GM12873 (cell line): Measurements from ENCODE around the gene PCSK6.

Experiments
- CTCF ChIP-seq: IDR thresholded peaks from 2 replicates; pipeline ENCODE4 v1.5.1; 2012; ENCODE audit warnings: low read depth, mild to moderate bottlenecking, moderate library complexity, low read length, control low read depth; ENCODE audit not compliant: insufficient read depth; ENCODE audit errors: missing control alignments

Gene PCSK6

DNA sequence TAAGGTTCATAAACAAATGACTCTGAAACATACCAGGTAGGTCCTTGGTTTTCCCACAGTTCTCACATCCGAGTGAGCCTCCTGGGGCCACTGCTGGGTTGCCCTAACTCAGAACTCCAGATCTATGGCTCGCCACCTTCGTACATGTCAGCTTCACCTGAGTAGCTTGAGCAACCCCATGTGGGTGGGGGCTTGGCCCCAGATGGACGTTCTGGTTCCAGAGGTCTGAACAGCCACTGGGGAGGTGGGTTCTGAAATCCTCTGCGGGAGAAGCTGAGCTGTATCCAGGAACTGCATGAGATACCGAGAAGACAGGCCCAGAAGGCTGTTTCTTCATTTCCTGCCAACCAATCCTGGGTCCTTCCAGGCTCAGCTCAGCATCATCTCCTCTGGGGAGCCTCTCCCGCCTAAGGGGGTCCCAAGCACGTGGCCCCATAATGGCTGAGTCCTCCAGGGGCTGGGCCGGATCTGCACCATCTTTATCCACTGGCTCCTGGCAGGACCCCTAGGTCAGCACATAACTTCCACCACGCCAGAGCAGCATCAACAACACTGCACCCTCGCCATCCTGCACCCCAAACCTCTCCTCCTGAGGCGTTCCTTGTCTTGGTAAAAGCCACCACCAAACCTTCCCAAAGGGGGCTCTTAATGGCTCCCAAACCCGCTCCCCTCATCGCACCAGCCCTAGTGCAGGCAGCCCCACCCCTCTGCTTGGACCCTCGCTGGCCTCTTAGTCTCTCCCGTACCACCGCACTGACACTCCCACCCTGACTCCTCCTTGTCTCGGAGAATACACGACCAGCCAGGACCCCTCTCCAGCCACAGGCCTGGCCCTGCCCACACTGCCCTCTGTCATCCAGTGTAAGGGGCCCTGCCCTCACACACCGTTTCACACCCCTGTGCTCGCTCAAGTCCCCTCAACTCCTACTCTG lies 39.8 kb downstream of the PCSK6 start:
- TF ChIP-seq CTCF, result no peak

DNA sequence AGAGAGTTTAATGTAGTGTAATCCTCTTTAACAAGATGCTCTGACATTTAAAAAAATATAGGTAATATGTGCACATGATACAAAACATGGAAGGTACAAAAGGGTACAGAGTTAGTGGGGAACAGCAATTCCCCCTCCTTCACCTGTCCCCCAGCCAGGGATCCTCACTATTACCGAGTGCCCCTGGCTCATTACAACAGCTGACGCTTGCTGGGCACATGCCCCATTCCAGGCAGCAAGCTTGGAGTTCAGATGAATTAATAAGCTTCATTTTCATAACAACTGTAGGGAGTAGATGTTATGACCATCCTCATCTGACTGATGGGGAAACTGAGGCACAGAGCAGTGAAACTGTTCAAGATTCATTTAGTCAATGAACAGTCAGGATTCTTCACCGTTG lies 41.2 kb downstream of the PCSK6 start:
- TF ChIP-seq CTCF, result no peak

GRCh38 chr15:101447561-101448071 lies 41.9 kb downstream of the PCSK6 start:
- no peak for TF ChIP-seq CTCF

DNA sequence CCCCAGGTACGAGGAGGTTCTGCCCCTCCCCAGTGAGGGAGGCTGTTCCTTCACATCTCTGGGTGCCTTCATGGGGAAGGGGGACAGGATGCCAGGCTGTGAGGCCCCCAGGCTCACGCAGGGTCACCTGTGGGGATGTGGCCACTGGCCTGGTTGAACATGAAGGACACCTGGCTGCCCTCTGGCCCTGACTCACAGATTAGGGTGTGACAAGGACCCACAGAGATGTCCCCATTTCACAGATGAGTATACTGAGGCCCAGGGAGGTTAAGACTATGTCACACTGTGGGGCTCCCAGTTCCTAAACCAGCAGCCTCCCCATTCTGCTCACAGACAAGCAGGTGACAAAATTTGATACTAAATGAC lies 42.4 kb downstream of the PCSK6 start:
- TF ChIP-seq CTCF, result no peak

DNA sequence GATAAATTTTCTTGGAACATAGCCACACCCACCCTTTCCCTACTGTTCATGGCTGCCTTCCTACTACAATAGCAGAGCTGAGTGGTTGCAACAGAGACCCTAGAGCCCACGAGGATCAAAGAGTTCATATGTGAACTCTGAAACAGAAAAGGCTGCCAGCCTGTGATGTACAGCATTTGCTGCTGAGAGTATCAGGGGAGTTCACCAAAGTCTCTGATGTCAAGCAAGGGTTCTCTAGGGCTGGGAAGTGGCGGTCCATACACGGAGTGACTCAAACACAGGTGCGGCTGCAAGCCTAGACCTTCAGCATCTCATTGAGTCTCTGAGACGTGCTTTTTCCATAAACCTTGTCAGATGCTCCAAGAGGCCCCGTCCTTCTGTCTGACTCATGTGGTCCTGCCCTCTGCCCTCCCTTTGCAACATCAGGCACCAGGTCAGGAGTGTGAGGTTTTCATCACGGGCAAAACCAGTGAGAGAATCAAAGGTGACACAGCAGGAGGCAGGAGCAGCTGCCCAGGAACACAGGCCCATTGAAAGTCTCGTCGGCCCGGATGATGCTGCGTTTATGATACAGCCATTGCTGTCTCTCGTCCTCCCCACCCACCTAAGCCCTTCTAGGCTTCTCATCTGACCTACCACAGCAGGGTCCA lies 42.9 kb downstream of the PCSK6 start:
- TF ChIP-seq CTCF, result no peak

DNA sequence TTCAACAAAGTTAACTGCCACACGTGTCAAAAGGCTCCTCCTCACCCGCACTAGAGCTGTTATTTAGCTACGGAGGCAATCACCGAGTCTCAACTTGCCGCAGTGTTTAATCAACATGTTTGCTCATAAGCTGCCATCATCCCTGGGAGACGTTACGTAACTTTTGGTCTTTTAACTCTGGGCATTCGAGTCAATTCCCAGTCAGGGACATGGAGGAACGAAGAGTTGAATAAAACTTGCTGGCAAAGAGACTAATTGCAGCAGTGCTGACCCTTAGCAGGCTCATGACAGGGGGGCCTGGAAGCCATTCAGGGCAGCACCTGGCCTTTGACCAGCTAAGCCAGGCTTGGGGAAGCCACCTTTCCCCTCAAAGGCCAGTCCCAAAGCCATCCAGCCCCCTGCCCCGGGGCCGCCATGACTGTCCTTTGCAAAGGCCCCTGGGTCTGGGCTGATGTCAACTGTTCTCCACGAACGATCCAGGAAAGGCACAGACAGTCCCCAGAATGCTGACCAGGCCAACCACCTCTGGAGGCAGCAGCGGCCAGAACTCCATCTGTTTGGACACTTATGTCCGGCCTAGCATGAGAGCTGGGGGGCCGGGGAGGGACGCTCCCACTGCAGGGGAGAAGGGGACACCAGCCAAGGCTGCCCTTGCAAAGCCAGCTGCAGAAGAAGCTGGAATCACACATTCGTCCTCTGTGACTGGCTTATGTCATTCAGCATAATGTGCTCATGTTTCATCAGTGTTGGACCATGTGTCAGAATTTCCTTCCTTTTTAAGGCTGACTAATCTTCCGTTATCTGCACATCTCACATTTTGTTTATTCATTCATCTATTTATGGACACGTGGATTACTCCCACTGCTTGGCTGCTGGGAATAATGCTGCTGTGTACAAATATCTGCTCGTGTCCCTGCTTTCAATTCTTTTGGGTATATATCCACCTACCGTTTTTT lies 43.7 kb downstream of the PCSK6 start:
- no peak for TF ChIP-seq CTCF
